HepG2 (cell line): ENCODE results near the gene SIAH3. TPM values are rescaled to one million over a fixed set of nuclear protein-coding genes. Genes with fewer than 3 reads are reported as not detected.

Experiments
- ATAC-seq: fragments of 200-7000 bp; cut with Tn5 transposase; 3 replicates; pipeline ENCODE4 v1.9.1; 2020; ENCODE audit warnings: mild to moderate bottlenecking, moderate library complexity
- BruUV-seq: library from RNA; stranded (reverse); fragments of 400-500 nt; replicated peaks from 2 replicates; lab custom pipeline; 2021; lab: Mats Ljungman, UMichigan
- CTCF ChIA-PET: fragments of 300-600 bp; formaldehyde crosslinking; extraction: SDS; loops from one replicate; lab custom pipeline; 2021; ENCODE audit warnings: low total read pairs, inconsistent platforms, low intra/inter-chr PET ratio; lab: Yijun Ruan, JAX
- POLR2A ChIA-PET: fragments of 350-600 bp; sonication (Branson Sonifier 250); formaldehyde crosslinking; loops from one replicate; lab custom pipeline; 2020; ENCODE audit warnings: antibody characterized with exemption, inconsistent platforms; lab: Yijun Ruan, JAX
- DNase-seq: peaks from one replicate; pipeline ENCODE4 v3.0.0-alpha.2; 2015; ENCODE audit warnings: low spot score
- FAIRE-seq: peaks from 3 replicates; lab custom pipeline; 2011; peaks lifted over from hg19 to GRCh38; lab: Jason Lieb, UNC
- H2AFZ ChIP-seq: one replicate; pipeline ENCODE4 v1.6.1; 2011; ENCODE audit warnings: low read length, inconsistent platforms
- H3K27ac ChIP-seq: fragments of 300-600 bp; 3 replicates; pipeline ENCODE4 v1.8.0; 2011; ENCODE audit warnings: mixed run types, mild to moderate bottlenecking, mixed read lengths, low read length, inconsistent platforms; ENCODE audit not compliant: insufficient read depth; ENCODE audit errors: extremely low read length
- H3K27me3 ChIP-seq, 2 experiments: fragments of 200-600 bp in 1 of 2; 2 replicates in 1 of 2; 3 replicates in 1 of 2; pipeline versions ENCODE4 v1.6.0 to v1.8.0; 2011; ENCODE audit warnings: low read length in 2 of 2, mild to moderate bottlenecking in 2 of 2, moderate library complexity in 2 of 2, inconsistent platforms in 1 of 2; ENCODE audit not compliant: insufficient read depth in 2 of 2, control insufficient read depth in 1 of 2
- H3K36me3 ChIP-seq, 2 experiments: fragments of 200-600 bp in 1 of 2; replicated peaks in 1 of 2; 2 replicates in 1 of 2; 3 replicates in 1 of 2; pipeline versions ENCODE4 v1.5.1 to v1.8.0; 2011; ENCODE audit warnings: low read length in 2 of 2, inconsistent platforms in 1 of 2; ENCODE audit not compliant: insufficient read depth in 2 of 2, control insufficient read depth in 1 of 2
- H3K4me1 ChIP-seq: 2 replicates; pipeline ENCODE4 v1.5.1; 2012; ENCODE audit warnings: low read length, inconsistent platforms; ENCODE audit not compliant: insufficient read depth
- H3K4me2 ChIP-seq: 2 replicates; pipeline ENCODE4 v1.6.0; 2011; ENCODE audit warnings: low read depth, low read length, inconsistent platforms
- H3K4me3 ChIP-seq, 3 experiments: fragments of 200-600 bp in 1 of 3; sonication (generic), shearing (Covaris generic) in 1 of 3; replicated peaks in 1 of 3; 2 replicates each; pipeline ENCODE4 v1.5.1; 2011 to 2016; ENCODE audit warnings: low read length in 3 of 3, inconsistent platforms in 2 of 3, low read depth in 2 of 3, mild to moderate bottlenecking in 2 of 3, control low read depth in 1 of 3, mixed read lengths in 1 of 3; ENCODE audit not compliant: insufficient read depth in 1 of 3
- H3K79me2 ChIP-seq: one replicate; pipeline ENCODE4 v1.6.1; 2011; ENCODE audit warnings: low read length, inconsistent platforms; ENCODE audit not compliant: insufficient read depth
- H3K9ac ChIP-seq: 2 replicates; pipeline ENCODE4 v1.6.0; 2011; ENCODE audit warnings: mild to moderate bottlenecking, low read depth, low read length, inconsistent platforms; ENCODE audit not compliant: insufficient read depth
- H3K9me3 ChIP-seq: 2 replicates; pipeline ENCODE4 v1.5.1; 2012; ENCODE audit warnings: mild to moderate bottlenecking, low read length
- H4K20me1 ChIP-seq: 2 replicates; pipeline ENCODE4 v1.6.0; 2011; ENCODE audit warnings: inconsistent platforms, mild to moderate bottlenecking, low read length, moderate library complexity; ENCODE audit not compliant: insufficient read depth
- FOXK1 ChIP-seq: sonication (generic); formaldehyde crosslinking; IDR thresholded peaks from 2 replicates; pipeline ENCODE4 v1.4.0; 2020; ENCODE audit warnings: low read depth, missing genetic modification reagents, borderline replicate concordance
- HOXA7 ChIP-seq: sonication (generic); formaldehyde crosslinking; IDR thresholded peaks from 2 replicates; pipeline ENCODE4 v1.8.1; 2022; ENCODE audit warnings: mild to moderate bottlenecking, missing genetic modification reagents, moderate library complexity
- IKZF4 ChIP-seq: sonication (generic); formaldehyde crosslinking; IDR thresholded peaks from 2 replicates; pipeline ENCODE4 v1.5.1; 2020; ENCODE audit warnings: borderline replicate concordance, mild to moderate bottlenecking, low read depth, missing genetic modification reagents; ENCODE audit errors: not compliant biosample characterization
- KLF15 ChIP-seq: sonication (generic); formaldehyde crosslinking; IDR thresholded peaks from 2 replicates; pipeline ENCODE4 v1.8.1; 2023; ENCODE audit warnings: borderline replicate concordance, mild to moderate bottlenecking, inconsistent platforms, missing genetic modification reagents, mixed read lengths
- MEIS1 ChIP-seq: sonication (generic); formaldehyde crosslinking; IDR thresholded peaks from 2 replicates; pipeline ENCODE4 v1.9.0; 2021; ENCODE audit warnings: mild to moderate bottlenecking, missing genetic modification reagents, moderate library complexity, borderline replicate concordance
- NR2F2 ChIP-seq: IDR thresholded peaks from 2 replicates; pipeline ENCODE4 v1.6.1; 2012; ENCODE audit warnings: low read depth, inconsistent platforms, borderline replicate concordance
- ZFP1 ChIP-seq: IDR thresholded peaks from 2 replicates; pipeline ENCODE4 v1.6.1; 2016
- WGBS: methylation state at CpG from one replicate; pipeline ENCODE4 v1.1.6; 2017; ENCODE audit warnings: low lambda C conversion rate; 5-methylcytosine and 5-hydroxymethylcytosine counted together
- in situ Hi-C: cut with HindIII; loops from 2 replicates; pipeline ENCODE4 v1.10.0; 2017; ENCODE audit warnings: low pct_unique_long_range_greater_than_20kb; ENCODE audit not compliant: extremely low pct_ligation_motif_present
- intact Hi-C: fragments of 100-400 bp; cut with micrococcal nuclease; formaldehyde crosslinking; loops from one replicate; pipeline ENCODE4 v1.10.0; 2022; ENCODE audit not compliant: unreplicated experiment
- polyA plus RNA-seq, 8 experiments: library from polyadenylated mRNA; depleted of rRNA in 3 of 8; stranded (reverse) in 7 of 8; unstranded in 1 of 8; fragments of >200 nt; fragmentation: Illumina TruSeq in 4 of 8; extraction: Trizol in 4 of 8; gene quantifications; 2 replicates each; pipeline versions ENCODE4 v1.2.1 to v1.2.3, GENCODE V29; 2011 to 2016; ENCODE audit warnings: low read depth in 4 of 8, missing spikeins in 1 of 8, mixed read lengths in 1 of 8; ENCODE audit not compliant: insufficient read depth in 1 of 8
- total RNA-seq, 5 experiments: library from RNA; depleted of rRNA; stranded (reverse); fragments of >200 nt; fragmentation: Illumina TruSeq; extraction: Trizol; gene quantifications; 2 replicates each; pipeline ENCODE4 v1.2.3, GENCODE V29; 2016; ENCODE audit warnings: low read depth in 1 of 5
- TF ChIP-seq, protein P1 (sequence below): sonication (generic); formaldehyde crosslinking; IDR thresholded peaks from 2 replicates; pipeline ENCODE4 v1.4.0; 2020; ENCODE audit warnings: missing genetic modification reagents
- TF ChIP-seq, protein P2 (sequence below): sonication (generic); formaldehyde crosslinking; IDR thresholded peaks from 2 replicates; pipeline ENCODE4 v1.4.0; 2020; ENCODE audit warnings: low read depth, missing genetic modification reagents

SIAH3 gene
- total and polyA plus RNA-seq, 2 of the 13 experiments (the other 11 are each of a cell fraction or from before 2014, with no cell fraction given): not detected

DNA sequence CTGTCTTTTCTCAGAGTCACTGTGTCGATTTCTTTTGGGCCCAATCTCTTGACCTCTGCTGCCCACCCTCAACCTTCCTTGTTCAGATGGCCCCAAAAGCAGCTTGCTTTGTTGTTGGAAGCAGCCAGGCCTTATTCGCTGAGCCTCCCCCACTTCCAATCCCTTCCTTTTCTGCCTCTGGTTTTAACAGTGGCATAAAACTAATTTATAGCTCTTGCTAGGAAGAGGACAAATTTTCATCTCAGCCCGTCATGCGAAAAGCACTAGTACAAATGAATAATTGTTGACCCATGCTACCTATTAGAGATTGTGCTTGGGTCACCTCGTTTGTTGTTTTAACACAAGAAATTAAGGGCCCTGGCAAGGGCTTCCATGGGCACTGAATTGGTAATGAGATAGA lies 51.1 kb downstream of the SIAH3 start (continued):
- TF ChIP-seq, protein P1, sequence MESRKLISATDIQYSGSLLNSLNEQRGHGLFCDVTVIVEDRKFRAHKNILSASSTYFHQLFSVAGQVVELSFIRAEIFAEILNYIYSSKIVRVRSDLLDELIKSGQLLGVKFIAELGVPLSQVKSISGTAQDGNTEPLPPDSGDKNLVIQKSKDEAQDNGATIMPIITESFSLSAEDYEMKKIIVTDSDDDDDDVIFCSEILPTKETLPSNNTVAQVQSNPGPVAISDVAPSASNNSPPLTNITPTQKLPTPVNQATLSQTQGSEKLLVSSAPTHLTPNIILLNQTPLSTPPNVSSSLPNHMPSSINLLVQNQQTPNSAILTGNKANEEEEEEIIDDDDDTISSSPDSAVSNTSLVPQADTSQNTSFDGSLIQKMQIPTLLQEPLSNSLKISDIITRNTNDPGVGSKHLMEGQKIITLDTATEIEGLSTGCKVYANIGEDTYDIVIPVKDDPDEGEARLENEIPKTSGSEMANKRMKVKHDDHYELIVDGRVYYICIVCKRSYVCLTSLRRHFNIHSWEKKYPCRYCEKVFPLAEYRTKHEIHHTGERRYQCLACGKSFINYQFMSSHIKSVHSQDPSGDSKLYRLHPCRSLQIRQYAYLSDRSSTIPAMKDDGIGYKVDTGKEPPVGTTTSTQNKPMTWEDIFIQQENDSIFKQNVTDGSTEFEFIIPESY (CRISPR knock-in tag): no peak

DNA sequence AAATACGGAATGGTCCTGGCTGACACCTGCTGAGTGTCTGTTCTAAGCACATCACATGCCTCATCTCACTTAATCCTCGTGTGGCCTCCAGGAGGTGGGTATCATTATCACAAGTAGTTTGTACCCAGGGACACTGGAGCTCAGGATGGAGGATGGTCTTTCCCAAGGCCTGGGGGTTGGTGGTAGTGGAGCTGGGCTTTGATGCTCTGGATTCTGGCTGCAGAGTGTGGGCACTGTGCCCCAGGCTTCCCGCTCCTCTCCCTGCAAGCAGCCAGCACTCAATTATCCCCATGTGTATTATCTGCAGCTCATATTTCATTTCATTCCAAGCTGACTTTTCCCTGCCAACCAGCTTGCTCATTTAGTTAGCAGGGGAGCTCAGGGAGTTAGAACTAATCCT lies 52.1 kb downstream of the SIAH3 start:
- no peak for FAIRE-seq
- DNase-seq: no peak
- Histone ChIP-seq H3K9ac (no peak overlapping the region), H3K27ac (no peak overlapping the region), H3K4me1 (no peaks in the 10 kb centered on the region), H3K9me3 (no peaks in the 10 kb centered on the region), H3K4me3 (no peak overlapping the region), H3K27me3 (no peaks in the 10 kb centered on the region), H4K20me1 (no peaks in the 10 kb centered on the region), H3K79me2 (no peaks in the 10 kb centered on the region), H3K36me3 (no peaks in the 10 kb centered on the region), H2AFZ (no peak overlapping the region), H3K4me2 (no peak overlapping the region)
- ChIA-PET POLR2A (no interaction called here), CTCF (no interaction called here)
- in situ Hi-C loops: no loop called here
- WGBS: 4% methylated on average over 3 of the region's 3 CpGs
- BruUV-seq: no TSS peak
- ATAC-seq: no peak
- TF ChIP-seq MEIS1 (CRISPR knock-in tag) (no peak), ZFP1 (CRISPR knock-in tag) (no peak), IKZF4 (CRISPR knock-in tag) (no peak), FOXK1 (CRISPR knock-in tag) (no peak), KLF15 (CRISPR knock-in tag) (no peak), NR2F2 (no peak), HOXA7 (no peak)
- TF ChIP-seq, protein P2, sequence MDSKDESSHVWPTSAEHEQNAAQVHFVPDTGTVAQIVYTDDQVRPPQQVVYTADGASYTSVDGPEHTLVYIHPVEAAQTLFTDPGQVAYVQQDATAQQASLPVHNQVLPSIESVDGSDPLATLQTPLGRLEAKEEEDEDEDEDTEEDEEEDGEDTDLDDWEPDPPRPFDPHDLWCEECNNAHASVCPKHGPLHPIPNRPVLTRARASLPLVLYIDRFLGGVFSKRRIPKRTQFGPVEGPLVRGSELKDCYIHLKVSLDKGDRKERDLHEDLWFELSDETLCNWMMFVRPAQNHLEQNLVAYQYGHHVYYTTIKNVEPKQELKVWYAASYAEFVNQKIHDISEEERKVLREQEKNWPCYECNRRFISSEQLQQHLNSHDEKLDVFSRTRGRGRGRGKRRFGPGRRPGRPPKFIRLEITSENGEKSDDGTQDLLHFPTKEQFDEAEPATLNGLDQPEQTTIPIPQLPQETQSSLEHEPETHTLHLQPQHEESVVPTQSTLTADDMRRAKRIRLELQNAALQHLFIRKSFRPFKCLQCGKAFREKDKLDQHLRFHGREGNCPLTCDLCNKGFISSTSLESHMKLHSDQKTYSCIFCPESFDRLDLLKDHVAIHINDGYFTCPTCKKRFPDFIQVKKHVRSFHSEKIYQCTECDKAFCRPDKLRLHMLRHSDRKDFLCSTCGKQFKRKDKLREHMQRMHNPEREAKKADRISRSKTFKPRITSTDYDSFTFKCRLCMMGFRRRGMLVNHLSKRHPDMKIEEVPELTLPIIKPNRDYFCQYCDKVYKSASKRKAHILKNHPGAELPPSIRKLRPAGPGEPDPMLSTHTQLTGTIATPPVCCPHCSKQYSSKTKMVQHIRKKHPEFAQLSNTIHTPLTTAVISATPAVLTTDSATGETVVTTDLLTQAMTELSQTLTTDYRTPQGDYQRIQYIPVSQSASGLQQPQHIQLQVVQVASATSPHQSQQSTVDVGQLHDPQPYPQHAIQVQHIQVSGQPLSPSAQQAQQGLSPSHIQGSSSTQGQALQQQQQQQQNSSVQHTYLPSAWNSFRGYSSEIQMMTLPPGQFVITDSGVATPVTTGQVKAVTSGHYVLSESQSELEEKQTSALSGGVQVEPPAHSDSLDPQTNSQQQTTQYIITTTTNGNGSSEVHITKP (CRISPR knock-in tag): no peak
- intact Hi-C loops: no loop called here
